ENCODE results near the gene DNAAF2.
"Not testable (repeated sequence)": the region's sequence is repeated elsewhere in the genome, so short reads cannot be mapped to it uniquely, and the experiment has no call there.

The DNAAF2 gene

GRCh38 chr14:49584981-49585640, 49.9 kb downstream of the DNAAF2 start:
- not testable (repeated sequence) for DNase-seq (ENCODE audit: low read depth)

DNA sequence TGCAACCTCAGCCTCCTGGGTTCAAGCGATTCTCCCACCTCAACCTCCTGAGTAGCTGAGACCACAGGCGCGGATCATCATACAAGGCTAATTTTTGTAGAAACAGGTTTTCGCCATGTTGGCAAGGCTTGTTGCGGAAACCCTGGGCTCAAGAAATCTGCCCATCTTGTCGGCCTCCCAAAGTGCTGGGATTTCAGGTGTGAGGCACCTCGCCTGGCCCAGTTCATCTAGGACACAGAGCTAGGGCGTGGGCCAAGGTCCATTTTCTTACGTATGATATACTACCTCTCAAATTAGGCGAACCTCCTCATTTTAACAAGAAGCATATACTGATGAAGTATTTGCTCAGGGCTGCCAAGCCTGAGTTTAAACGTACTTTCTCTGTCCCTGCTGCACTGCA, 51.0 kb downstream of the DNAAF2 start:
- no peak for DNase-seq (ENCODE audit: low read depth)

DNA sequence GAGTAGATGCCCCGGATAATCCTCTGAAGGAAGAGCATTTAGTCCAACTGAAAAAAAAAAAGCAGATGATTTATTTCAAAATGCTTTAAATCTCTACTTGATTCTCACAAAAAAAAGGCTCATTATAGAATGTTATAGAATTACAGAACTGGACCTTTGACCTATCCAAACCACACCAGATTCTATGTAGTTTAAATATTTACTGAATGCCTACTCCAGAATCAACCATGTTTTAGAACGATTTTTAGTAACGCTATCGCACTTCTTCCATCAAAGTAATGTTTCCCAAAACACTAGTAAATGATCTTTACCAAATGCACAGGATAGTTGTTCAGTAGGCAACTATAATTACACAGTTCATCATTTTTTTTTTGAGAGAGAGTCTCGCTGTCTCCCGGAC, 51.4 kb downstream of the DNAAF2 start:
- no peak for DNase-seq (ENCODE audit: low read depth)

DNA sequence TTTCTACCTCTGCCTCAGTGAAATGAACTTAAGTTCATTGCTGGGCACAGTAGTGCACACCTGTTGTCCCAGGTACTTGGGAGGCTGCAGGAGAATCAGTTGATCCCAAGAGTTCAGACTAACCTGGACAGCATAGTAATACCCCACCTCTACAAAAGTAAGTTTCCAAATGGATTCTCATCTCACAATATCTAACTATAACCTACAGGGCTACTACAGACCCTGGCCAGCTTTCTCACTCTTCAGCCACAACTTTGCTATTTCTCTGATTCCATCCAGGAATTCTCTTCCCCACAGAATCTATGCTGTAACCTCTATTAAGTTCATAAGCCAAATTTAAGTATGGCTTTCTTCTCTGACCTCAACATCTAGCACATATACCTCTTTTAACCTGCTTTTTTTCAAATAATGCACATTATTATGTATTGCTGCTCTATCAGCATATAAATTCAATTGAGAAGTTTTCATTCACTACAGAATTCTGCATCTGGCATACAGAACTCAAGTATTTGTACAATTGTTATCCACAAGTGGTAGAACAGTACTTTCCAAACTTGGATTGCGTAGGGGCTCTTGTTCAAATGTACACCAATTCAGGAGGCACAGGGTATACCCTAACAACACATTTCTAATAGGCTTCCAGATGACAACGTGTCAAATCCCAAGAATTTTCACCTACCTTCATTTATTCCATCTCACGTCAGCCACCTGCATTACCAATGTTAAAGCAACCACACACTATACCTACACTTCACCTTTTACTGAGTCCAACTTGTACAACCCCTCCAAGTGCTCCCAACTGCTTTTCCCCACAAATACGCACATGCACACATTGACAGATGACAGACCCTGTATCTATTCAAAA, 52.7 kb downstream of the DNAAF2 start:
- DNase-seq (ENCODE audit: low read depth) = no peak

GRCh38 chr14:49581209-49582112, 53.6 kb downstream of the DNAAF2 start:
- DNase-seq (ENCODE audit: low read depth) = no peak

GRCh38 chr14:49579841-49580240, 55.2 kb downstream of the DNAAF2 start:
- no peak for DNase-seq (ENCODE audit: low read depth)

DNA sequence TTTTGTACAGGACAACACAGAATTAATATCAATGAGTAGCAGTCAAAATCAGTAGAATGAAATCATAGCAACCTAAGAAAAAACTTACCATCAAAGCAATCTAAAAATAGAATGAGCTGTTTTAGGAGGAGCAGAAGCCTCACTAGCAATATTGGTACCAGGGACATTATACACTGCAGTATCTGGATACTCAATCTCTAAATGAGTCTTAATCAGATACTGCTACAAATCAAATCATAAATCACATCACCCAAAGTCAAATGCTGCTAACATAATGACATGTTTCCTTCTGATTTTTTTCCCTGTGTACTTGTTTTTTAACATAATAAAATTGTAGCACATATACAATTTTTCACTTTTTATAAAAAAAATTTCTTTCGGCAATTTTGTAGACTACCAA, 56.9 kb downstream of the DNAAF2 start:
- DNase-seq (ENCODE audit: low read depth) = no peak
